ENCODE measurements around the gene RBM24.
"Not testable (repeated sequence)": the region's sequence is repeated elsewhere in the genome, so short reads cannot be mapped to it uniquely, and the experiment has no call there.

Gene RBM24

GRCh38 chr6:17299750-17300149 lies 18.6 kb downstream of the RBM24 start:
- Histone ChIP-seq H3K27ac (ENCODE audit: low read depth, low read length) (no peak overlapping the region), H3K9me3 (ENCODE audit: control insufficient read depth in 1 of 2, low read length in 2 of 2) (no peaks in the 10 kb centered on the region), H3K4me1 (ENCODE audit: control insufficient read depth in 1 of 2, insufficient read depth in 2 of 2, low read length in 2 of 2) (no peaks in the 10 kb centered on the region), H3K27me3 (ENCODE audit: control insufficient read depth in 1 of 2, insufficient read depth in 2 of 2, low read length in 2 of 2) (no peaks in the 10 kb centered on the region), H3K4me3 (ENCODE audit: low read depth in 1 of 2, low read length in 2 of 2) (no peak overlapping the region), H3K36me3 (ENCODE audit: control insufficient read depth in 1 of 2, insufficient read depth in 2 of 2, low read length in 2 of 2) (no peaks in the 10 kb centered on the region), H3K9ac (ENCODE audit: low read depth in 1 of 2, low read length in 2 of 2) (no peak overlapping the region)

- no peak overlapping the region for H3K4me3 ChIP-seq (ENCODE audit: low read depth in 1 of 2, low read length in 2 of 2)
- H3K9me3 ChIP-seq (ENCODE audit: control insufficient read depth in 1 of 2, low read length in 2 of 2), result no peaks in the 10 kb centered on the region
- H3K27ac ChIP-seq (ENCODE audit: low read depth, low read length), result no peak overlapping the region
- no peaks in the 10 kb centered on the region for H3K27me3 ChIP-seq (ENCODE audit: control insufficient read depth in 1 of 2, insufficient read depth in 2 of 2, low read length in 2 of 2)
- H3K9ac ChIP-seq (ENCODE audit: low read depth in 1 of 2, low read length in 2 of 2), result no peak overlapping the region
- no peaks in the 10 kb centered on the region for H3K4me1 ChIP-seq (ENCODE audit: control insufficient read depth in 1 of 2, insufficient read depth in 2 of 2, low read length in 2 of 2)
- H3K36me3 ChIP-seq (ENCODE audit: control insufficient read depth in 1 of 2, insufficient read depth in 2 of 2, low read length in 2 of 2), result no peaks in the 10 kb centered on the region
Observed at GRCh38 chr6:17300637-17301036, 19.5 kb downstream of the RBM24 start.

- Histone ChIP-seq H3K9me3 (ENCODE audit: control insufficient read depth in 1 of 2, low read length in 2 of 2) (no peaks in the 10 kb centered on the region), H3K36me3 (ENCODE audit: control insufficient read depth in 1 of 2, insufficient read depth in 2 of 2, low read length in 2 of 2) (no peaks in the 10 kb centered on the region), H3K27ac (ENCODE audit: low read depth, low read length) (no peak overlapping the region), H3K27me3 (ENCODE audit: control insufficient read depth in 1 of 2, insufficient read depth in 2 of 2, low read length in 2 of 2) (no peaks in the 10 kb centered on the region), H3K4me1 (ENCODE audit: control insufficient read depth in 1 of 2, insufficient read depth in 2 of 2, low read length in 2 of 2) (no peaks in the 10 kb centered on the region), H3K9ac (ENCODE audit: low read depth in 1 of 2, low read length in 2 of 2) (no peak overlapping the region), H3K4me3 (ENCODE audit: low read depth in 1 of 2, low read length in 2 of 2) (no peak overlapping the region)
Observed at GRCh38 chr6:17303444-17303843, 22.3 kb downstream of the RBM24 start.

GRCh38 chr6:17305219-17306001 lies 24.2 kb downstream of the RBM24 start:
- Histone ChIP-seq H3K4me1 (ENCODE audit: control insufficient read depth in 1 of 2, insufficient read depth in 2 of 2, low read length in 2 of 2) (no peaks in the 10 kb centered on the region), H3K4me3 (ENCODE audit: low read depth in 1 of 2, low read length in 2 of 2) (no peak overlapping the region), H3K9ac (ENCODE audit: low read depth in 1 of 2, low read length in 2 of 2) (no peak overlapping the region), H3K27ac (ENCODE audit: low read depth, low read length) (no peak overlapping the region), H3K27me3 (ENCODE audit: control insufficient read depth in 1 of 2, insufficient read depth in 2 of 2, low read length in 2 of 2) (no peaks in the 10 kb centered on the region), H3K36me3 (ENCODE audit: control insufficient read depth in 1 of 2, insufficient read depth in 2 of 2, low read length in 2 of 2) (no peaks in the 10 kb centered on the region), H3K9me3 (ENCODE audit: control insufficient read depth in 1 of 2, low read length in 2 of 2) (no peaks in the 10 kb centered on the region)

DNA sequence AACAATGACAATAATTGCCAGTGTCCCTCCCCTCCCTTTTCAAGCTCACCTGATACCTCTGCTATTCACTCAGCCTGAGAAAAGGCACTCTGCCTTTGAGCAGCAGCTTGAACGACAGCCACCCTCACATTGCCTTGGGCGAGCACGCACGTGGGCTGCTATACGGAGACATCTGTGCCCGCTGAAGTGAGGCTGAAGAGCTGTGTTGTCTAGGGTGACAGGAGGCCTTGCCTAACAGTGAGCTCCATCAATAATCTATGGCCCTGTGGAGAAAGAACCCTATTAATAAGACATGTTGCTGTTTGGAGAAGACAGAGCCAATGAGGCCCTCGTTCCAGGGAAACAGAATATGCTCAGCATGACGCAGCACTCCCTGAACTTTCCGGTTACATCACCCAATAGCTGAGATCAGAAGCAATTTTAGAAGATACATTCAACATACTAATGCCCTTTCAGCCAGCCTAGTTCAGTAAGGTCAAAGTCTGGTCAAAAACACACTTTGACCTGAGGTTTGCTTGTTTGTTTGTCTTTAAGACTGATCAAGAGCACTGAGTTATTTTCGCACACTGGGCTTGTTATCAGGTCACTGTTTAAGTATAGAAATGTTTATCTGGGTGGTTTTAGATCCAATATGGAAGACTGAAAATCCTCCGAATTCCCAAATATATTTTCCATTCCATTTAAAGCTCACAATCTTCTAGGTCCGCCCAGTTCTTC lies 30.6 kb downstream of the RBM24 start:
- Histone ChIP-seq H3K36me3 (ENCODE audit: control insufficient read depth in 1 of 2, insufficient read depth in 2 of 2, low read length in 2 of 2) (no peaks in the 10 kb centered on the region), H3K9ac (ENCODE audit: low read depth in 1 of 2, low read length in 2 of 2) (no peak overlapping the region), H3K9me3 (ENCODE audit: control insufficient read depth in 1 of 2, low read length in 2 of 2) (no peaks in the 10 kb centered on the region), H3K27me3 (ENCODE audit: control insufficient read depth in 1 of 2, insufficient read depth in 2 of 2, low read length in 2 of 2) (no peaks in the 10 kb centered on the region), H3K4me3 (ENCODE audit: low read depth in 1 of 2, low read length in 2 of 2) (no peak overlapping the region), H3K27ac (ENCODE audit: low read depth, low read length) (no peak overlapping the region), H3K4me1 (ENCODE audit: control insufficient read depth in 1 of 2, insufficient read depth in 2 of 2, low read length in 2 of 2) (peaks cover 5 to 13% of the 10 kb centered on the region in 2 donors)

GRCh38 chr6:17313238-17313637 lies 32.1 kb downstream of the RBM24 start:
- H3K36me3 ChIP-seq (ENCODE audit: control insufficient read depth in 1 of 2, insufficient read depth in 2 of 2, low read length in 2 of 2); H3K27ac ChIP-seq (ENCODE audit: low read depth, low read length); H3K27me3 ChIP-seq (ENCODE audit: control insufficient read depth in 1 of 2, insufficient read depth in 2 of 2, low read length in 2 of 2); H3K9me3 ChIP-seq (ENCODE audit: control insufficient read depth in 1 of 2, low read length in 2 of 2); H3K9ac ChIP-seq (ENCODE audit: low read depth in 1 of 2, low read length in 2 of 2); H3K4me3 ChIP-seq (ENCODE audit: low read depth in 1 of 2, low read length in 2 of 2): not testable (repeated sequence)
- peaks cover 5 to 13% of the 10 kb centered on the region in 2 donors for H3K4me1 ChIP-seq (ENCODE audit: control insufficient read depth in 1 of 2, insufficient read depth in 2 of 2, low read length in 2 of 2)

DNA sequence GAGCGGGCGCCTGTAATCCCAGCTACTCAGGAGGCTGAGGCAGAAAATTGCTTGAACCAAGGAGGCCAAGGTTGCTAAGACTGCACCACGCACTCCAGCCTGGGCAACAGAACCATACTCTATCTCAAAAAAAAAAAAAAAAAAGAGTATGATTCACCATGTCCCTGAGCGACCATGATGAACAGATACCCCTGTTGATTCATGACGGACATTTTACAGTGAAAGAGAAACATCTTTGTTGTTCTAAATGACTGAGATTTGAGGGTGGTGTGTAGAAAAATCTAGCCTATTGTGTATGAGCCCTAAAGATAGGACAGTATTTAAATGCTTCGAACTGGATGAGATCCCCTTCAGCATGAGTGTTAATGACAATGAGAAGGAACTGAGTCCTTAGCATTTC lies 32.8 kb downstream of the RBM24 start:
- H3K27ac ChIP-seq (ENCODE audit: low read depth, low read length), result no peak overlapping the region
- no peaks in the 10 kb centered on the region for H3K9me3 ChIP-seq (ENCODE audit: control insufficient read depth in 1 of 2, low read length in 2 of 2)
- H3K36me3 ChIP-seq (ENCODE audit: control insufficient read depth in 1 of 2, insufficient read depth in 2 of 2, low read length in 2 of 2), result no peaks in the 10 kb centered on the region
- H3K27me3 ChIP-seq (ENCODE audit: control insufficient read depth in 1 of 2, insufficient read depth in 2 of 2, low read length in 2 of 2), result no peaks in the 10 kb centered on the region
- peaks cover 5 to 13% of the 10 kb centered on the region in 2 donors for H3K4me1 ChIP-seq (ENCODE audit: control insufficient read depth in 1 of 2, insufficient read depth in 2 of 2, low read length in 2 of 2)
- no peak overlapping the region for H3K9ac ChIP-seq (ENCODE audit: low read depth in 1 of 2, low read length in 2 of 2)
- H3K4me3 ChIP-seq (ENCODE audit: low read depth in 1 of 2, low read length in 2 of 2), result no peak overlapping the region

DNA sequence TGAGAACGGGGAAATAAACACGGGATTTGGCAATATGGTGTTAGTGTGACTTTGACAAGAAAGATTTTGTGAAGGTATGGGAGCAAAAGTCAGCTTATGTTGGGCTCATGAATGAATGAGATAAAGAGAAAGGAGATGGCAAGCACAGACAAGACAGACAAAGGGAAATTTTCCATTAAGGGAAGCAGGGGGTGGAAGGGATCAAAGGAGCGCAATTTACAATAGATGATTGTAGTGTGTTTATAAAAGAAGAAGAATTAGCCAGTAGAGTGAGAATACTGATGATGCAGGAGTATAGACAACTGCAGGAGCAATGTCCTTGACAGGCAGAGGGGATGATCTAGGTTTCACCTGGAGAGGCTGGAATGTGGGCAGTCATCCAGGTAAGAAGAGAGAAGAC lies 34.1 kb downstream of the RBM24 start:
- H3K4me3 ChIP-seq (ENCODE audit: low read depth in 1 of 2, low read length in 2 of 2), result no peak overlapping the region
- no peaks in the 10 kb centered on the region for H3K9me3 ChIP-seq (ENCODE audit: control insufficient read depth in 1 of 2, low read length in 2 of 2)
- no peak overlapping the region for H3K9ac ChIP-seq (ENCODE audit: low read depth in 1 of 2, low read length in 2 of 2)
- H3K27ac ChIP-seq (ENCODE audit: low read depth, low read length), result no peak overlapping the region
- peaks cover 5 to 13% of the 10 kb centered on the region in 2 donors for H3K4me1 ChIP-seq (ENCODE audit: control insufficient read depth in 1 of 2, insufficient read depth in 2 of 2, low read length in 2 of 2)
- H3K27me3 ChIP-seq (ENCODE audit: control insufficient read depth in 1 of 2, insufficient read depth in 2 of 2, low read length in 2 of 2), result no peaks in the 10 kb centered on the region
- H3K36me3 ChIP-seq (ENCODE audit: control insufficient read depth in 1 of 2, insufficient read depth in 2 of 2, low read length in 2 of 2), result no peaks in the 10 kb centered on the region

DNA sequence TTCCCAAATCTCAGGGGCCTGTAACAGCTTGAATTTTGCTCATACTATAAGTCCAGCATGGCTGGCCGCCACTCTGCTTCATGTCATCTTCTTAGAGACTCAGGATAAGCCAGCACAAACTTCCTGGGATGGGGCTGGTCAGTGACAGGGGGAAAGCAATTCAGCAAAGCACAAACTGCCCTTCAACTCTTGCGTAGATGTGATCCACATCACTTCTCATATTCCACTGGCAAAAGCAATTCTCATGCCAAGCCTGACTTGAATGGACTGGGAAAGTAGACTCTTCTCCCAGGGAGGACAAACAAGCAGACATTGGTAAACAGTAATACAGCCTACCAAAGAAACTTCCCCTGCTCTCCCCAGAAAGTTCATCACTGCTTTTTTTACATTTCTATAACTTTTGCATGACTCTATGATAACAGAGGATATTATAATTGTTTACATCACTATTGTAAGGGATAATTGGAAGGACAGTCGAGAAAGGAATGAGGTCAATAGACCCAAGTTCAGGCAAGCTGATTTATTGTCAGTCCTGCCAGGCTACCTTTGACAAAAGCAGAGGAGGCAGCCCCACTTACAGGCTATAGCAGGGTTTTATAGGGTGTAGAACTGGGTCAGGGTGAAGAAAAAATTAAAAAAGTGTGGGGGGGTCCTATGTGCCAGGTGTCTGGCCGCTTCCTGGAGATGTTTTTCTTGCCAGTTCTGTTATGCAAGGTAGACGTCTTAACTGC lies 37.4 kb downstream of the RBM24 start:
- Histone ChIP-seq H3K4me1 (ENCODE audit: control insufficient read depth in 1 of 2, insufficient read depth in 2 of 2, low read length in 2 of 2) (no peaks in the 10 kb centered on the region), H3K27ac (ENCODE audit: low read depth, low read length) (no peak overlapping the region), H3K9me3 (ENCODE audit: control insufficient read depth in 1 of 2, low read length in 2 of 2) (no peaks in the 10 kb centered on the region), H3K27me3 (ENCODE audit: control insufficient read depth in 1 of 2, insufficient read depth in 2 of 2, low read length in 2 of 2) (no peaks in the 10 kb centered on the region), H3K9ac (ENCODE audit: low read depth in 1 of 2, low read length in 2 of 2) (no peak overlapping the region), H3K4me3 (ENCODE audit: low read depth in 1 of 2, low read length in 2 of 2) (no peak overlapping the region), H3K36me3 (ENCODE audit: control insufficient read depth in 1 of 2, insufficient read depth in 2 of 2, low read length in 2 of 2) (no peaks in the 10 kb centered on the region)

- not testable (repeated sequence) for H3K27me3 ChIP-seq (ENCODE audit: control insufficient read depth in 1 of 2, insufficient read depth in 2 of 2, low read length in 2 of 2); H3K4me3 ChIP-seq (ENCODE audit: low read depth in 1 of 2, low read length in 2 of 2); H3K9ac ChIP-seq (ENCODE audit: low read depth in 1 of 2, low read length in 2 of 2); H3K27ac ChIP-seq (ENCODE audit: low read depth, low read length); H3K9me3 ChIP-seq (ENCODE audit: control insufficient read depth in 1 of 2, low read length in 2 of 2); H3K36me3 ChIP-seq (ENCODE audit: control insufficient read depth in 1 of 2, insufficient read depth in 2 of 2, low read length in 2 of 2); H3K4me1 ChIP-seq (ENCODE audit: control insufficient read depth in 1 of 2, insufficient read depth in 2 of 2, low read length in 2 of 2)
Observed at GRCh38 chr6:17320266-17320665, 39.1 kb downstream of the RBM24 start.

All from duodenal mucosa (tissue), 2 donors.